Mesendoderm (in vitro differentiated cells): ENCODE results near the gene TLK1.
"Not testable (repeated sequence)": the region's sequence is repeated elsewhere in the genome, so short reads cannot be mapped to it uniquely, and the experiment has no call there.

Experiments
- DNase-seq: peaks from one replicate; pipeline ENCODE4 v3.0.0; 2013
- H2AK5ac ChIP-seq: 2 replicates; pipeline ENCODE4 v1.6.1; 2013; ENCODE audit warnings: low read length, inconsistent platforms
- H2BK120ac ChIP-seq: 2 replicates; pipeline ENCODE4 v1.6.1; 2013; ENCODE audit warnings: low read depth, mild to moderate bottlenecking, low read length, moderate library complexity, mixed read lengths
- H2BK15ac ChIP-seq: replicated peaks from 2 replicates; pipeline ENCODE4 v1.6.1; 2013; ENCODE audit warnings: low read depth, mild to moderate bottlenecking, moderate library complexity
- H2BK5ac ChIP-seq: 2 replicates; pipeline ENCODE4 v1.6.1; 2013; ENCODE audit warnings: low read length, inconsistent platforms
- H3K18ac ChIP-seq: 2 replicates; pipeline ENCODE4 v1.6.1; 2013; ENCODE audit warnings: mild to moderate bottlenecking, low read length, mixed read lengths
- H3K23ac ChIP-seq: one replicate; pipeline ENCODE4 v1.6.1; 2013; ENCODE audit warnings: low read length
- H3K27ac ChIP-seq: 2 replicates; pipeline ENCODE4 v1.5.1; 2013; ENCODE audit warnings: low read depth, mild to moderate bottlenecking, inconsistent platforms, low read length, moderate library complexity
- H3K27me3 ChIP-seq: 2 replicates; pipeline ENCODE4 v1.6.1; 2013; ENCODE audit warnings: low read length, control low read depth, mild to moderate bottlenecking, inconsistent platforms; ENCODE audit not compliant: insufficient read depth, poor library complexity
- H3K36me3 ChIP-seq: 2 replicates; pipeline ENCODE4 v1.6.1; 2013; ENCODE audit warnings: low read length, inconsistent platforms; ENCODE audit not compliant: control insufficient read depth, insufficient read depth
- H3K4ac ChIP-seq: one replicate; pipeline ENCODE4 v1.6.1; 2013; ENCODE audit warnings: low read depth, mild to moderate bottlenecking, low read length, moderate library complexity
- H3K4me1 ChIP-seq: 2 replicates; pipeline ENCODE4 v1.6.1; 2013; ENCODE audit warnings: low read depth, low read length, inconsistent platforms; ENCODE audit not compliant: control insufficient read depth
- H3K4me2 ChIP-seq: 2 replicates; pipeline ENCODE4 v1.6.1; 2013; ENCODE audit warnings: low read length
- H3K4me3 ChIP-seq: 2 replicates; pipeline ENCODE4 v1.5.1; 2013; ENCODE audit warnings: mild to moderate bottlenecking, low read length
- H3K56ac ChIP-seq: one replicate; pipeline ENCODE4 v1.6.1; 2013; ENCODE audit warnings: low read length
- H3K79me1 ChIP-seq: 2 replicates; pipeline ENCODE4 v1.6.1; 2013; ENCODE audit warnings: low read length, inconsistent platforms
- H3K79me2 ChIP-seq: 2 replicates; pipeline ENCODE4 v1.6.1; 2013; ENCODE audit warnings: mild to moderate bottlenecking, low read length; ENCODE audit not compliant: control insufficient read depth, insufficient read depth
- H3K9ac ChIP-seq: 2 replicates; pipeline ENCODE4 v1.6.1; 2013; ENCODE audit warnings: low read length, inconsistent platforms
- H4K5ac ChIP-seq: one replicate; pipeline ENCODE4 v1.6.1; 2013; ENCODE audit warnings: low read length
- H4K8ac ChIP-seq: one replicate; pipeline ENCODE4 v1.6.1; 2013; ENCODE audit warnings: low read depth, mild to moderate bottlenecking, control low read depth, low read length, moderate library complexity
- WGBS: extraction: QIAGEN DNeasy Blood & Tissue Kit; methylation state at CpG from one replicate; pipeline ENCODE4 v1.1.7; 2013; ENCODE audit warnings: low lambda C conversion rate, missing lambda C conversion rate; ENCODE audit not compliant: insufficient coverage; ENCODE audit errors: extremely low coverage; 5-methylcytosine and 5-hydroxymethylcytosine counted together

Gene TLK1

GRCh38 chr2:171095014-171095582 is 65.6 kb downstream of the TLK1 start:
- no peaks in the 10 kb centered on the region for H3K27me3 ChIP-seq
- no CpG with 5 or more reads among the region's 2 CpGs for WGBS
- no peak overlapping the region for H2BK15ac ChIP-seq
- no peak overlapping the region for H3K4me3 ChIP-seq
- peaks cover 45% of the 10 kb centered on the region for H3K79me2 ChIP-seq
- H3K79me1 ChIP-seq = peaks cover 5% of the 10 kb centered on the region
- H4K8ac ChIP-seq = no peak overlapping the region
- no peak overlapping the region for H3K4me2 ChIP-seq
- no peak overlapping the region for H3K56ac ChIP-seq
- no peak overlapping the region for H3K18ac ChIP-seq
- no peak overlapping the region for H2AK5ac ChIP-seq
- no peak overlapping the region for H3K23ac ChIP-seq
- H2BK120ac ChIP-seq = no peak overlapping the region
- no peak overlapping the region for H4K5ac ChIP-seq
- no peak overlapping the region for H3K4ac ChIP-seq
- H3K27ac ChIP-seq = no peak overlapping the region
- H3K4me1 ChIP-seq = peaks cover 2% of the 10 kb centered on the region
- no peaks in the 10 kb centered on the region for H3K36me3 ChIP-seq
- H3K9ac ChIP-seq = no peak overlapping the region
- DNase-seq = no peak
- H2BK5ac ChIP-seq = no peak overlapping the region

- H3K4me1 ChIP-seq, H3K23ac ChIP-seq, H3K9ac ChIP-seq, H3K18ac ChIP-seq, H2AK5ac ChIP-seq, H2BK120ac ChIP-seq, H3K4me3 ChIP-seq, DNase-seq, H4K5ac ChIP-seq, H3K27ac ChIP-seq, H3K27me3 ChIP-seq, H3K56ac ChIP-seq, H3K4ac ChIP-seq, H3K4me2 ChIP-seq, H4K8ac ChIP-seq, H3K36me3 ChIP-seq, H2BK15ac ChIP-seq, H2BK5ac ChIP-seq, H3K79me1 ChIP-seq: not testable (repeated sequence)
- peaks cover 28% of the 10 kb centered on the region for H3K79me2 ChIP-seq
- WGBS = no CpG with 5 or more reads among the region's 11 CpGs
Measured at GRCh38 chr2:171091517-171091916, 69.2 kb downstream of the TLK1 start.

- Histone ChIP-seq H3K23ac (no peak overlapping the region), H4K5ac (no peak overlapping the region), H3K4me1 (peaks cover 4% of the 10 kb centered on the region), H3K56ac (no peak overlapping the region), H2BK15ac (no peak overlapping the region), H3K79me2 (peaks cover 27% of the 10 kb centered on the region), H3K4me3 (no peak overlapping the region), H4K8ac (no peak overlapping the region), H3K36me3 (no peaks in the 10 kb centered on the region), H3K27me3 (no peaks in the 10 kb centered on the region), H2BK120ac (no peak overlapping the region), H2BK5ac (no peak overlapping the region), H3K79me1 (peaks cover 7% of the 10 kb centered on the region), H3K4ac (no peak overlapping the region), H3K27ac (no peak overlapping the region), H3K4me2 (no peak overlapping the region), H2AK5ac (no peak overlapping the region), H3K18ac (no peak overlapping the region), H3K9ac (no peak overlapping the region)
- no peak for DNase-seq
- 100% methylated on average over 1 of the region's 6 CpGs for WGBS
Measured at GRCh38 chr2:171089489-171089888, 71.2 kb downstream of the TLK1 start.

GRCh38 chr2:171088057-171088834 is 72.4 kb downstream of the TLK1 start:
- H2BK120ac ChIP-seq = no peak overlapping the region
- no peak overlapping the region for H3K18ac ChIP-seq
- DNase-seq = no peak

GRCh38 chr2:171087547-171087946 is 73.1 kb downstream of the TLK1 start:
- H3K27me3 ChIP-seq = no peaks in the 10 kb centered on the region
- H3K36me3 ChIP-seq = no peaks in the 10 kb centered on the region
- H3K4me2 ChIP-seq = no peak overlapping the region
- no peak for DNase-seq
- WGBS = no CpG with 5 or more reads among the region's 1 CpG
- no peak overlapping the region for H2BK120ac ChIP-seq
- H3K56ac ChIP-seq = no peak overlapping the region
- H2BK15ac ChIP-seq = no peak overlapping the region
- no peak overlapping the region for H3K4ac ChIP-seq
- H3K23ac ChIP-seq = no peak overlapping the region
- no peak overlapping the region for H2BK5ac ChIP-seq
- no peak overlapping the region for H3K9ac ChIP-seq
- H3K4me1 ChIP-seq = peaks cover 7% of the 10 kb centered on the region
- no peak overlapping the region for H3K27ac ChIP-seq
- no peak overlapping the region for H2AK5ac ChIP-seq
- H3K79me1 ChIP-seq = peaks cover 6% of the 10 kb centered on the region
- H3K4me3 ChIP-seq = no peak overlapping the region
- peaks cover 21% of the 10 kb centered on the region for H3K79me2 ChIP-seq
- H3K18ac ChIP-seq = no peak overlapping the region
- no peak overlapping the region for H4K8ac ChIP-seq
- no peak overlapping the region for H4K5ac ChIP-seq

More at GRCh38 chr2:171088057-171088834, 72.4 kb downstream of the TLK1 start:
- H3K36me3 ChIP-seq = no peaks in the 10 kb centered on the region
- peaks cover 7% of the 10 kb centered on the region for H3K4me1 ChIP-seq
- H3K4ac ChIP-seq = no peak overlapping the region
- no peak overlapping the region for H2AK5ac ChIP-seq
- H2BK15ac ChIP-seq = no peak overlapping the region
- H3K9ac ChIP-seq = no peak overlapping the region
- no peak overlapping the region for H3K56ac ChIP-seq
- H3K79me1 ChIP-seq = peaks cover 6% of the 10 kb centered on the region
- no CpG with 5 or more reads among the region's 5 CpGs for WGBS
- H3K27me3 ChIP-seq = no peaks in the 10 kb centered on the region
- peaks cover 25% of the 10 kb centered on the region for H3K79me2 ChIP-seq
- no peak overlapping the region for H4K8ac ChIP-seq
- no peak overlapping the region for H2BK5ac ChIP-seq
- no peak overlapping the region for H3K23ac ChIP-seq
- H4K5ac ChIP-seq = no peak overlapping the region
- H3K4me2 ChIP-seq = no peak overlapping the region
- H3K4me3 ChIP-seq = no peak overlapping the region
- H3K27ac ChIP-seq = no peak overlapping the region
